ENCODE results near the gene SGCA.

The SGCA gene

GRCh38 chr17:50143461-50144176 lies 22.2 kb upstream of the SGCA start:
- no peak overlapping the region for H3K4me2 ChIP-seq (ENCODE audit: low read length)
- no peaks in the 10 kb centered on the region for H3K9me3 ChIP-seq (ENCODE audit: low read length)
- H2AFZ ChIP-seq (ENCODE audit: low read length), result no peak overlapping the region
- H3K27me3 ChIP-seq (ENCODE audit: insufficient read depth, low read length), result no peaks in the 10 kb centered on the region
- no peaks in the 10 kb centered on the region for H3K9me2 ChIP-seq (ENCODE audit: low read depth, low read length)
- no peak overlapping the region for H3K4me3 ChIP-seq (ENCODE audit: low read depth, low read length, poor library complexity, severe bottlenecking)
- no peak overlapping the region for H3K27ac ChIP-seq (ENCODE audit: low read depth, low read length, poor library complexity, severe bottlenecking)
- peaks cover 21% of the 10 kb centered on the region for H3K4me1 ChIP-seq (ENCODE audit: insufficient read depth, low read length, severe bottlenecking)
- H3K79me2 ChIP-seq (ENCODE audit: insufficient read depth, low read length), result no peaks in the 10 kb centered on the region
- no peak overlapping the region for H3K9ac ChIP-seq (ENCODE audit: low read length)
- TF ChIP-seq EZH2 (IDR thresholded peaks at IDR 0.05; ENCODE audit: borderline replicate concordance, low read length) (no peak), CTCF (IDR thresholded peaks at IDR 0.05; ENCODE audit: low read length) (no peak)
- peaks cover 67% of the 10 kb centered on the region for H3K36me3 ChIP-seq (ENCODE audit: insufficient read depth, low read length)
- H3F3A ChIP-seq (ENCODE audit: insufficient read depth, low read length), result no peaks in the 10 kb centered on the region
- no peaks in the 10 kb centered on the region for H4K20me1 ChIP-seq (ENCODE audit: insufficient read depth, low read length)

- no peaks in the 10 kb centered on the region for H3K9me2 ChIP-seq (ENCODE audit: low read depth, low read length)
- no peaks in the 10 kb centered on the region for H3K9me3 ChIP-seq (ENCODE audit: low read length)
- no peaks in the 10 kb centered on the region for H3K27me3 ChIP-seq (ENCODE audit: insufficient read depth, low read length)
- H4K20me1 ChIP-seq (ENCODE audit: insufficient read depth, low read length), result no peaks in the 10 kb centered on the region
- TF ChIP-seq EZH2 (IDR thresholded peaks at IDR 0.05; ENCODE audit: borderline replicate concordance, low read length) (no peak), CTCF (IDR thresholded peaks at IDR 0.05; ENCODE audit: low read length) (no peak)
- H3K27ac ChIP-seq (ENCODE audit: low read depth, low read length, poor library complexity, severe bottlenecking), result peak overlapping the region; percentile 66
- no peaks in the 10 kb centered on the region for H3K79me2 ChIP-seq (ENCODE audit: insufficient read depth, low read length)
- H3F3A ChIP-seq (ENCODE audit: insufficient read depth, low read length), result no peaks in the 10 kb centered on the region
- H3K4me2 ChIP-seq (ENCODE audit: low read length), result no peak overlapping the region
- peaks cover 59% of the 10 kb centered on the region for H3K36me3 ChIP-seq (ENCODE audit: insufficient read depth, low read length)
- no peak overlapping the region for H3K4me3 ChIP-seq (ENCODE audit: low read depth, low read length, poor library complexity, severe bottlenecking)
- no peak overlapping the region for H2AFZ ChIP-seq (ENCODE audit: low read length)
- peaks cover 21% of the 10 kb centered on the region for H3K4me1 ChIP-seq (ENCODE audit: insufficient read depth, low read length, severe bottlenecking)
- H3K9ac ChIP-seq (ENCODE audit: low read length), result no peak overlapping the region
These were observed 21.4 kb upstream of the SGCA start for GRCh38 chr17:50144355-50144754.

GRCh38 chr17:50144845-50145531 lies 20.8 kb upstream of the SGCA start:
- no peaks in the 10 kb centered on the region for H3K79me2 ChIP-seq (ENCODE audit: insufficient read depth, low read length)
- no peak overlapping the region for H3K4me2 ChIP-seq (ENCODE audit: low read length)
- no peaks in the 10 kb centered on the region for H3F3A ChIP-seq (ENCODE audit: insufficient read depth, low read length)
- TF ChIP-seq CTCF (IDR thresholded peaks at IDR 0.05; ENCODE audit: low read length) (no peak), EZH2 (IDR thresholded peaks at IDR 0.05; ENCODE audit: borderline replicate concordance, low read length) (no peak)
- H3K9ac ChIP-seq (ENCODE audit: low read length), result no peak overlapping the region
- peaks cover 21% of the 10 kb centered on the region for H3K4me1 ChIP-seq (ENCODE audit: insufficient read depth, low read length, severe bottlenecking)
- peak overlapping the region; percentile 66 for H3K27ac ChIP-seq (ENCODE audit: low read depth, low read length, poor library complexity, severe bottlenecking)
- H3K27me3 ChIP-seq (ENCODE audit: insufficient read depth, low read length), result no peaks in the 10 kb centered on the region
- no peak overlapping the region for H3K4me3 ChIP-seq (ENCODE audit: low read depth, low read length, poor library complexity, severe bottlenecking)
- H3K9me3 ChIP-seq (ENCODE audit: low read length), result no peaks in the 10 kb centered on the region
- no peaks in the 10 kb centered on the region for H4K20me1 ChIP-seq (ENCODE audit: insufficient read depth, low read length)
- no peak overlapping the region for H2AFZ ChIP-seq (ENCODE audit: low read length)
- H3K36me3 ChIP-seq (ENCODE audit: insufficient read depth, low read length), result peaks cover 55% of the 10 kb centered on the region
- no peaks in the 10 kb centered on the region for H3K9me2 ChIP-seq (ENCODE audit: low read depth, low read length)
